ENCODE results near the gene WDFY2. TPM values are rescaled to one million over a fixed set of nuclear protein-coding genes. Genes with fewer than 3 reads are reported as not detected.
"Not testable (repeated sequence)": the region's sequence is repeated elsewhere in the genome, so short reads cannot be mapped to it uniquely, and the experiment has no call there.

Gene WDFY2
- total RNA-seq, 1 experiment from 2014 or later: 26.4 TPM

DNA sequence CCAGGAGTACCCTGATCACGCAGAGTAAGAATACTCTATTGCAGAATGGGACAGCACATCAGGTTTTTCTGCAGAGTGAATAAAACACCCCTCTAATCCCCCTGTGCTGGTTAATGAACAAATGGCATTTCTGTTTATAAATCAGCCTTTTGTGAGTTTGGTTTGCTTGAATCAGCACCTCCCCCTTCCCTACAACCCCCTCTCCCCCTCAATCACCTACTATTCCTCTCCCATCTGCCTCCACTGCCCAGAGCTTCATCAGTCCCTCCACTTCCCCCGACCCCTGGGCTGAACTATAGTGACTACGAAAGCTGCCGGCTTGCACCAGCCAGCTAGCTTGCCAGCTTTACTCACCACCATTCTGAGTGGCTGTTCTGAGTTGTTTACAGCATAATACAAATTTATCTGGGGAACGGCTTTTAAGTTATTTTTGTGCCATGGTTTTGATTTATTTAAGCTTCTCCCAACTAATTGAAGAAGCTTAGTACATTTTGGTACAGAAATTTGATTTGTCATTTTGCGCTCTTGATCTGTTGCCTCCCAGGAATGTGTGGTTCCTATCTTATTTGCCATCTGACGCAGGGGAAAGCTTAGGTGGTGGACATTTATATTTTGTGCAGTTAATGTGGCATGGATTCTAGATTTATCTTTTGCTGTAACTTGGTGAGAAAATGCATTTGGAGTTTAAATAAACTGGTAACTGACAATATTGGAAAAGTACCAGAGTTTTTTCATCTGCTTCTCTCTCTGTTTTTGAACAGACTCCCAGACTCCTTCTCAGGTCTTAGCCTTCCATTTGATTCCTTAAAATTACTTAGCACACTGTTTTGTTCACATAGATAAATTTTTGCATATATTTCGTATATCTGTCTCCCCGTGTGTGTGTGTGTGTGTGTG lies 41.7 kb upstream of the WDFY2 start:
- Histone ChIP-seq H3K79me2 (ENCODE audit: insufficient read depth, low read length) (no peaks in the 10 kb centered on the region), H2BK120ac (ENCODE audit: low read depth, low read length, poor library complexity, severe bottlenecking) (no peak overlapping the region), H3K14ac (ENCODE audit: insufficient read depth, low read length) (no peak overlapping the region), H3K23me2 (ENCODE audit: insufficient read length, low read depth, low read length, poor library complexity, severe bottlenecking) (no peaks in the 10 kb centered on the region), H3K27ac (ENCODE audit: insufficient read length, low read depth, low read length) (no peak overlapping the region), H4K8ac (replicated peaks; ENCODE audit: insufficient read length, low read depth, low read length) (no peak overlapping the region), H3K18ac (ENCODE audit: insufficient read length, low read depth, low read length) (no peak overlapping the region), H2BK20ac (ENCODE audit: low read depth, low read length, poor library complexity, severe bottlenecking) (no peak overlapping the region), H2BK12ac (ENCODE audit: insufficient read length, low read depth, low read length) (no peak overlapping the region), H3T11ph (ENCODE audit: low read length) (no peak overlapping the region), H2AK5ac (ENCODE audit: insufficient read length, low read length) (no peak overlapping the region), H2BK15ac (ENCODE audit: low read depth, low read length) (no peak overlapping the region), H3K9ac (ENCODE audit: extremely low read depth, insufficient read length, low read length) (no peak overlapping the region), H3K56ac (ENCODE audit: insufficient read length, low read depth, low read length) (no peak overlapping the region), H2AFZ (ENCODE audit: low read length) (no peak overlapping the region), H3K9me3 (ENCODE audit: control insufficient read depth, low read depth, low read length) (no peaks in the 10 kb centered on the region), H4K5ac (ENCODE audit: insufficient read length, low read depth, low read length) (no peak overlapping the region), H2BK5ac (ENCODE audit: insufficient read length, low read length) (no peak overlapping the region), H3K23ac (ENCODE audit: insufficient read length, low read depth, low read length) (no peak overlapping the region), H3K4me2 (ENCODE audit: insufficient read depth, insufficient read length, low read length) (no peak overlapping the region), H4K20me1 (ENCODE audit: control insufficient read depth, insufficient read depth, insufficient read length) (no peaks in the 10 kb centered on the region), H3K27me3 (ENCODE audit: insufficient read depth, low read length) (no peaks in the 10 kb centered on the region), H3K79me1 (ENCODE audit: insufficient read depth, low read depth, low read length, poor library complexity, severe bottlenecking) (no peaks in the 10 kb centered on the region), H3K4me1 (ENCODE audit: insufficient read depth, low read length) (no peaks in the 10 kb centered on the region; the same call in 1 of the 2 replicates), H3K4ac (ENCODE audit: low read depth, low read length) (no peak overlapping the region), H4K91ac (ENCODE audit: insufficient read length, low read depth, low read length) (no peak overlapping the region)
- H3K36me3 Mint-ChIP-seq (ENCODE audit: insufficient read depth in 1 of 3, low read depth in 3 of 3): no peaks in the 10 kb centered on the region
- H3K27me3 Mint-ChIP-seq (ENCODE audit: low read depth): no peaks in the 10 kb centered on the region; the same call in 1 of the 2 replicates
- H3K4me1 Mint-ChIP-seq: peaks cover 21 to 39% of the 10 kb centered on the region in 2 experiments
- peak overlapping the region in 2 of 3 experiments; percentile 59 to 88; a peak in 4 of 7 replicates for H3K27ac Mint-ChIP-seq
- no peak overlapping the region; a peak in 1 of 5 replicates for H3K4me3 Mint-ChIP-seq
- TF ChIP-seq CTCF (conservative IDR thresholded peaks at IDR 0.05): no peak
- H3K9me3 Mint-ChIP-seq: peaks cover 3 to 4% of the 10 kb centered on the region in 2 experiments; a peak in 1 of 5 replicates
- DNase-seq: no peak
- no CpG with 5 or more reads among the region's 9 CpGs for WGBS (ENCODE audit: extremely low coverage, insufficient read length, low lambda C conversion rate)

DNA sequence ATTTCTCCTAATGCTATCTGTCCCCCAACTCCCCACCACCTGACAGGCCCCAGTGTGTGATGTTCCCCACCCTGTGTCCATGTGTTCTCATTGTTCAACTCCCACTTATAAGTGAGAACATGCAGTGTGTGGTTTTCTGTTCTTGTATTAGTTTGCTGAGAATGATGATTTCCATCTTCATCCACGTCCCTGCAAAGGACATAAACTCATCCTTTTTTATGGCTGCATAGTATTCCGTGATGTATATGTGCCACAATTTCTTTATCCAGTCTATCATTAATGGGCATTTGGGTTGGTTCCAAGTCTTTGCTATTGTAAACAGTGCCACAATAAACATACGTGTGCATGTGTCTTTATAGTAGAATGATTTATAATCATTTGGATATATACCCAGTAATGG lies 38.8 kb upstream of the WDFY2 start:
- not testable (repeated sequence) for H3K18ac ChIP-seq (ENCODE audit: insufficient read length, low read depth, low read length); H3T11ph ChIP-seq (ENCODE audit: low read length); DNase-seq; H3K4me1 ChIP-seq (ENCODE audit: insufficient read depth, low read length); H3K23ac ChIP-seq (ENCODE audit: insufficient read length, low read depth, low read length); H4K91ac ChIP-seq (ENCODE audit: insufficient read length, low read depth, low read length); H2BK5ac ChIP-seq (ENCODE audit: insufficient read length, low read length); H3K9me3 Mint-ChIP-seq; H3K9ac ChIP-seq (ENCODE audit: extremely low read depth, insufficient read length, low read length); H3K27me3 Mint-ChIP-seq (ENCODE audit: low read depth); H2BK20ac ChIP-seq (ENCODE audit: low read depth, low read length, poor library complexity, severe bottlenecking); H3K79me1 ChIP-seq (ENCODE audit: insufficient read depth, low read depth, low read length, poor library complexity, severe bottlenecking); H3K9me3 ChIP-seq (ENCODE audit: control insufficient read depth, low read depth, low read length); H4K5ac ChIP-seq (ENCODE audit: insufficient read length, low read depth, low read length); H3K27me3 ChIP-seq (ENCODE audit: insufficient read depth, low read length); H3K4ac ChIP-seq (ENCODE audit: low read depth, low read length); H3K36me3 Mint-ChIP-seq (ENCODE audit: insufficient read depth in 1 of 3, low read depth in 3 of 3); H2AK5ac ChIP-seq (ENCODE audit: insufficient read length, low read length); H3K4me2 ChIP-seq (ENCODE audit: insufficient read depth, insufficient read length, low read length); H3K14ac ChIP-seq (ENCODE audit: insufficient read depth, low read length); H3K79me2 ChIP-seq (ENCODE audit: insufficient read depth, low read length); H4K20me1 ChIP-seq (ENCODE audit: control insufficient read depth, insufficient read depth, insufficient read length); H2BK120ac ChIP-seq (ENCODE audit: low read depth, low read length, poor library complexity, severe bottlenecking); H4K8ac ChIP-seq (replicated peaks; ENCODE audit: insufficient read length, low read depth, low read length); H3K56ac ChIP-seq (ENCODE audit: insufficient read length, low read depth, low read length); H2BK15ac ChIP-seq (ENCODE audit: low read depth, low read length); H3K27ac ChIP-seq (ENCODE audit: insufficient read length, low read depth, low read length); H3K27ac Mint-ChIP-seq; H2BK12ac ChIP-seq (ENCODE audit: insufficient read length, low read depth, low read length); H2AFZ ChIP-seq (ENCODE audit: low read length); H3K4me3 Mint-ChIP-seq; H3K23me2 ChIP-seq (ENCODE audit: insufficient read length, low read depth, low read length, poor library complexity, severe bottlenecking)
- no CpG with 5 or more reads among the region's 3 CpGs for WGBS (ENCODE audit: extremely low coverage, insufficient read length, low lambda C conversion rate)
- peaks cover 19 to 29% of the 10 kb centered on the region in 2 experiments for H3K4me1 Mint-ChIP-seq
